DMS153 treated with DMSO at 0.1 percent for 48 hours (cell line): ENCODE results near the gene PIK3C2G.
A peak's percentile ranks its signal among the peaks of the same experiment; 100 is the strongest.
"Not testable (repeated sequence)": the region's sequence is repeated elsewhere in the genome, so short reads cannot be mapped to it uniquely, and the experiment has no call there.

Experiments
- DNase-seq: peaks from one replicate; lab custom pipeline; 2025; ENCODE audit not compliant: unreplicated experiment; lab: John Stamatoyannopoulos, UW

The PIK3C2G gene, protein sequence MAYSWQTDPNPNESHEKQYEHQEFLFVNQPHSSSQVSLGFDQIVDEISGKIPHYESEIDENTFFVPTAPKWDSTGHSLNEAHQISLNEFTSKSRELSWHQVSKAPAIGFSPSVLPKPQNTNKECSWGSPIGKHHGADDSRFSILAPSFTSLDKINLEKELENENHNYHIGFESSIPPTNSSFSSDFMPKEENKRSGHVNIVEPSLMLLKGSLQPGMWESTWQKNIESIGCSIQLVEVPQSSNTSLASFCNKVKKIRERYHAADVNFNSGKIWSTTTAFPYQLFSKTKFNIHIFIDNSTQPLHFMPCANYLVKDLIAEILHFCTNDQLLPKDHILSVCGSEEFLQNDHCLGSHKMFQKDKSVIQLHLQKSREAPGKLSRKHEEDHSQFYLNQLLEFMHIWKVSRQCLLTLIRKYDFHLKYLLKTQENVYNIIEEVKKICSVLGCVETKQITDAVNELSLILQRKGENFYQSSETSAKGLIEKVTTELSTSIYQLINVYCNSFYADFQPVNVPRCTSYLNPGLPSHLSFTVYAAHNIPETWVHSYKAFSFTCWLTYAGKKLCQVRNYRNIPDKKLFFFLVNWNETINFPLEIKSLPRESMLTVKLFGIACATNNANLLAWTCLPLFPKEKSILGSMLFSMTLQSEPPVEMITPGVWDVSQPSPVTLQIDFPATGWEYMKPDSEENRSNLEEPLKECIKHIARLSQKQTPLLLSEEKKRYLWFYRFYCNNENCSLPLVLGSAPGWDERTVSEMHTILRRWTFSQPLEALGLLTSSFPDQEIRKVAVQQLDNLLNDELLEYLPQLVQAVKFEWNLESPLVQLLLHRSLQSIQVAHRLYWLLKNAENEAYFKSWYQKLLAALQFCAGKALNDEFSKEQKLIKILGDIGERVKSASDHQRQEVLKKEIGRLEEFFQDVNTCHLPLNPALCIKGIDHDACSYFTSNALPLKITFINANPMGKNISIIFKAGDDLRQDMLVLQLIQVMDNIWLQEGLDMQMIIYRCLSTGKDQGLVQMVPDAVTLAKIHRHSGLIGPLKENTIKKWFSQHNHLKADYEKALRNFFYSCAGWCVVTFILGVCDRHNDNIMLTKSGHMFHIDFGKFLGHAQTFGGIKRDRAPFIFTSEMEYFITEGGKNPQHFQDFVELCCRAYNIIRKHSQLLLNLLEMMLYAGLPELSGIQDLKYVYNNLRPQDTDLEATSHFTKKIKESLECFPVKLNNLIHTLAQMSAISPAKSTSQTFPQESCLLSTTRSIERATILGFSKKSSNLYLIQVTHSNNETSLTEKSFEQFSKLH (N-terminal part only)

DNA sequence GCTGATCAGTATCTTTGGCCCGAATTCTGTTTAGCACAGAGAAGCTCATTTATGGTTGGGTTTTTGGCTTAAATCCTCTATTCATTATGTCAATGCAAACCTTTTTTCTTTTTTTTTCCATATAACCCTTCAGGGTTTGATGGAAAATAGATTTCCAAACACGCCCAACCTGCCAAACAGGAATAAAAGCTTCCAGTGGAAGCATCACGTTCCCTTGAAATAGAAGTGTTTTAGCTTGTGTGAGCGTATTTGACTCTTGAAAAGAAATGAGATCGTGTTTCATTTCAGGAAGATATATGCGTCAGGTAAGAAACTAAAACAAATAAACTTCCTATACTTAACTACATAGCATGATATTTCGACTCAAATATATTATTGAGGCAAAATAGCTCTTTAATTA is at the start of gene PIK3C2G:
TSS of gene PIK3C2G (plus strand) at position 246 of the 400 bp plus-strand sequence. CDS start 20,564 bp downstream, outside the sequence.
- DNase-seq = no peak

DNA sequence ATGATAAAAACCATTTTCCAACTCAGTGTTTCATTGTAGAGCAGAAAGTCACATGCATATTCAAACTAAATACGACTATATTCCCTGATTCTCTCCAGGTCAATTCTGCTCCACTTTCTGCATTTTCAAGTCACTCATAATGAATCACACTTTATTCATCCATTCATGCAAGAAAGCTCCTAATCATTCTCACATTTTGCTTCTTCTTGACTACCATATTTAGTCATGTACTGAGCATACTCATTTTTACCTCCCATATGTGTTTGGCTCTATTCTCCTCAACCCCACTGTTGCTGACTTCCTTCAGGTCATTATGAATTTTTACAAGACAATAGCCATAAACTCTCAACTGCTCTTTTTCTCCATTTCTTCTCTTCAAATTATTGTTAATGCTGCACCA is 43.4 kb upstream of the PIK3C2G start:
- DNase-seq = no peak

DNA sequence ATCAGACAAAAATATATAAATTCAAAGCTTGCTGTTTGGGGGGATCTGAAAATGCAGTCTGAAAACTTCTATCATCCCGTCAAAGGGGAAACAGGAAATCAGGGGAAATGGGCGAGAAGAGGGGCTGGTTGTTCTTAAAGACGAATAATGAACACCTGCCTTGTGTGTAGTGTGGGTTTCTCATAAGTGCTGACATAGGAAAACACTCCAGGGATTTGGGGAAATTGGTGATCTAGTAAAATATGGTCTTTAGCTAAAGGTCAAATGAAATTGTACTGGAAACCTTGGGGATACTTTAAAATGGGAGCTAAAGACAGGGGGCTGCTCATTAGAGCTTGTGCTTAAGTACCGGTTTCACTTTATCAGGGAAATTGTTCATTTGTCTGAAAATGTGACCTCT is 39.6 kb upstream of the PIK3C2G start:
- no peak for DNase-seq

DNA sequence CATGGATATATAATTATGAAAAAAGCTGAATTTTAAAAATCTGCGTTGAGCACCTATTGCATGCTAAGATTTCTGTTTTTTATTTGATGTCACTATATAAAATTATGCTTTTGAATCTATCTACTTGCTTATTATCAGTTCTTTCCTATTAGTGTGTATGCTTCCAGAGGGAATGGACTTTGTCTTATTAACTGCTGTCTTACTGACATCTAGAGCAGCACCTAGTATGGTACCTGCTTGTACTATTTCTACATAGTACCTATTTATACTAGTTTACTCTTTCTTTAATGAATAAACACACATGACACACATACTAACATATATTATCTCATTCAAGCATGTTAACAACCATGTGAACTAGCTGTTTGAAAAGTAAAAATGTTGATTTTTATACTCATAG is 38.6 kb upstream of the PIK3C2G start:
- no peak for DNase-seq

DNA sequence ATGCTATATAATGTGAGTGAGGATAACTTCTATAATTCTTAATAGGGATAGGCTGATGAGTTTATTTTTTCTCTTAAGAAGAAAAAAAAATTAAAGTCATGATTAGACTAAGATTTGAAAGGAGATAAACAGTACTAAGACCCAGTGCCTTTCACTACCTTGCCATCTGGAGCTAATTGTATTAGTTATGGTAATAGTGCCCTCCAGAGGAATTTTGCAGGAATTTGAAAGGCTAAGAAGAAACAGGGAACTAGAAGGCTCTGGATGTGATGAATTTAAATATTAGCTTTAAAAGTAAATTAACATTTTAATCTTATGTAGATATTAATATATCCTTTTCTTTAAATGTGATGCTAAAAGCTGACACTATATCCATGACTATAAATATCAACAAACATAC is 36.6 kb upstream of the PIK3C2G start:
- DNase-seq = no peak

DNA sequence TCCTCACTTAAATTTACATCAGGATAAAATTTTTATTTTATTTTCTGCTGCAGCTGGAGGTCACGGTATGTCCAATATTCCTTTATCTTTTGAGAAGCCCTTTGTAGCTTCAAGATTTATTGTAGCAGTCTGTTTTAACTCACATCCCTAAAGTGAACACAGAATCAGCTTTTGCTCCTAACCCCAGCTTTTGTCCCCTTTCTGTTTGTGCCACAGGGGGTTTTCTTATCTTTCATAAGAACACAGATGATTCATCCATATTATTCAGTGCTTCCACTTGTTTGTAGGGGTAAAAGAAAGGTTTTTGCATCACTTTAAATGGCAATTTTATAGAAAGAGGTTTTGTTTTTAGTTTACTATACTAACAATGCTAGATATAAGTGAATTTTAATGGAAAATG is 21.8 kb upstream of the PIK3C2G start:
- no peak for DNase-seq

DNA sequence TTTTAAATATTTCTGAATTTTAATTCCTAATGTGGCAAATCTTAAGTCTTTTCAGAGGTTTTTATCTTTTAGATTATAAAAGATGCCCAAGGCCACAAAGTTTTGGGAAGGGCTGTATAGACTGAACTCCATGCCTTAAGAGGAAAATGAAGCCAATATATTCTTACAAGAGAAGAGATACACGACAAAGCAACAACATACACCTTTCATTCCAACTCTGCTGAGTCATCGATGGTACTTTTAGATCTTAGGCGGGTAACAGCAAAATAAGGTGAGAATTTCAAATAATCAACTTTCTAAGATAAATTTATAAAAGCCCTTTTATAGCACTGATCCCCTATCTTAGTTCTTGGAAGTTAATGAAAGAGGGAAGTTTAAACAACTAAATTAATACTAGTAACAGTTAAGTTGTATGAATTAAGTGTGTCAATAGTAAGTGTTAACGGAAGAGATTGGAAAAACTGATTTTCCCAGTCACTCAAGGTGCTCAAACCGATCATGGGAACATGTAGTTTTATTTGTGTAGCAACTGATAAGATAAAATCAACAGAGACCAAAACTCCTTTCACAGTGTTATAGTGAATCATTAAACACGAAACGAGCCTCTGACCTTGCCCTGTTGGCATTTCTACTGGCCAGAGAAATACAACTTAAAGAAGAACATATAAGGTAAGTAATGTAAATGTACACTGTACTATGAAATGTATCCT is 18.8 kb upstream of the PIK3C2G start:
- no peak for DNase-seq

DNA sequence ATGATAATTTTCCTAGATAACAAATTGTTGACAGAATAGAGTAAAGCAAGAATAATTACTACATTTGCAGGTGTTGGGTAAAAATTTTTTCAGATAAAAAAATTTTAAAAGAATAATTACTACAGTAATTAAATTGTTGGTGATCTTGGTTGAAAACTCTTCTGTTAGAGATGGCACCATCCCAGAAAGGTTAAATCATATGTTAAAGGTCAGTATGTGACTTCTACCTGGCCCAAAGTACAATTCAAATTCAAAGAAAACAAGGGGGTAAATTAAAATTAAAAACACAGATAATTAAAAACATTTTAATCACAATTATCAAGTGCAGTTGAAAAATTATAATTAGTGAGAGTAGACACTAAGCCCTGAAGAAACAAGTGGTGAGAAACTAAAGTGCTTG is 18.1 kb upstream of the PIK3C2G start:
- no peak for DNase-seq

DNA sequence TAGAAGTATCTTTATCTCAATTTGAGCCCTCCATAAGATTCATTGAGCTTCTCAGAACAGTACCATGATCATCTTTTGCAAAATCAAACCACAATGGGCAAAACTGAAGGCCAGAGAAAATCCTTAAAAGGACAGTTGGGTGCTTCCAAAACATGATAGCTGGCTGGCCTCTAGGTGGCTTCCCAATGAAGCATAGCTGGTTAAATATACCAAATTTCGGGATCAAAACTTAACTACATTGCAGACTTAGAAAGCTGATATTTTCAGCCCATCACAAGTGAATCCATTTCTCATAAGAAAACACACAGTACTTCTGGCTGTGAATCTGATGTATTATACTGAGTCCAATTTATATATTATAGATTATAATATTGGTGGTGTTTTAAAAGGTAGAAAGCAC is 15.3 kb upstream of the PIK3C2G start:
- DNase-seq = no peak

DNA sequence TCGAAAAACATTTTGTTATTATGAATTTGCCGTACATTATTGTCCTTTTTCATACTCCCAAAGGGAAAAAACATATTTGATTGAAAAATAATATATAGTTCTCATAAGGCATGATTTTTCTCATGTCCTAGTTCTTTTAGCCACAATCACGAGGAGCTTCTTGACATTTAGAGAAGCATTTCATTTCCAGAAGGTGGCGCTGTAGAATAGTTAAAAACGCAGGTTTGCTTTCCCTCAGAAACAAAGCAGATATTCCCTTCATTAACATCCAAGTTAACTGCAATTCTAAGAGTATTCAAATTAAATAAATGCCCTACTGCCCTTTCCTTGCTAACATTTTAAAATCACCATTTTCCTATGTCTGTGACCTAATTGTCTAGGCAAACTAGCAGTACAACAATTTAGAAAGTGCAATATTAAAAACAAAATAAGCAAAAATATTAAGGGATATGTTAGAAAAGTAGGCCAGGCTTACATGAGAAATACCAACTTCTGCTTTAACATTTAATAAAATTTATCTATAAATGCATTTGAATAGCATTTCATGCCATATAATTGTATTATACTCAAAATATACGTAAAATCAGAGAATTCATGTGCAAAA is 10.9 kb upstream of the PIK3C2G start:
- peak; percentile 39 for DNase-seq

DNA sequence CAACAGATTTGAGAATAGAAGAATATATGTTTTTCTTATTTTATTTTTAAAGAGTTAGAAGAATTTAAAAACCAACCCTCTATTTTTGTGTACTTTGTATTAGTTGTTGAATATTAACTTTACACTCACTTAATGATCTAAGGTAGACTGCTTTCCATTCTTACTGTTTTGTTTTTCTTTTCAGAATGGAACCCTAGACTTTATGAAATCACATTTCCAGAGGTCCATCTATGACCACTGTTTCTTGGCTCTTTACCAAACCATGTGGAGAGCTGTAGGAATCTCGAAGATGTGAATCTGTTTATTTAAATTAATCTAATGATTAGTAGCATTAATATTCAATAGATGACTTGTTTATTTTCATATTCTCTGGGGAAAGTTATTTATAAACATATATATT is 7.2 kb upstream of the PIK3C2G start:
- DNase-seq = no peak

DNA sequence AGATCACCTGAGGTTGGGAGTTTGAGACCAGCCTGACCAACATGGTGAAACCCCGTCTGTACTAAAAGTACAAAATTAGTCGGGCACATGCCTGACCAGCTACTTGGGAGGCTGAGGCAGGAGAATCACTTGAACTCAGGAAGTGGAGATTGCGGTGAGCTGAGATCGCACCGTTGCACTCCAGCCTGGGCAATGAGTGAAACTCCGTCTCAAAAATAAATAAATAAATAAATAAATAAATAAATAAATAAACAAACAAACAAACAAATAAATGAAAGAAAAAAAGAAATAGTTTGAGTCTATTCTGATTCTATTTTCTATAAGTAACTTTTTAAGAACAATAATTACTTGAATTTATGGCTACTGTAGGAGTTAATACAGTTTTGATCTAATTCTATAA is 6.3 kb upstream of the PIK3C2G start:
- DNase-seq = not testable (repeated sequence)

DNA sequence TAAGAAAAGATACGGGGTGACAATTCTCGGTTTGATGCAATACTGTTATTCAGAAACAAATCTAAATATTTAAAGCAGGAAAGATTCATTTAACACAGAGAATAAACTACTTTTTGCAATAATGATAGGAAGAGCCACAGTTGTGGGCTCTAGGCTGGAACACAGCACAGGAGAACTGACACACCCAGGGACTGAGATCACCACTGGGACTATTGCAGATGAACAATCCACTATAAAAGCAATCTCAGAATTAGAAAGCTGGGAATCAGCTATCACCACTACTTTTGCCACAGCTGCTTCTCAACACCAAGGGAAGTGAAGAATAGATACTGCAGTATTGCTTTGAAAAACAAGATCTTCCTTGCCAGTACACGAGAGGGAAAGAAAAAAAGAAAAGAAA is 4.1 kb upstream of the PIK3C2G start:
- no peak for DNase-seq

DNA sequence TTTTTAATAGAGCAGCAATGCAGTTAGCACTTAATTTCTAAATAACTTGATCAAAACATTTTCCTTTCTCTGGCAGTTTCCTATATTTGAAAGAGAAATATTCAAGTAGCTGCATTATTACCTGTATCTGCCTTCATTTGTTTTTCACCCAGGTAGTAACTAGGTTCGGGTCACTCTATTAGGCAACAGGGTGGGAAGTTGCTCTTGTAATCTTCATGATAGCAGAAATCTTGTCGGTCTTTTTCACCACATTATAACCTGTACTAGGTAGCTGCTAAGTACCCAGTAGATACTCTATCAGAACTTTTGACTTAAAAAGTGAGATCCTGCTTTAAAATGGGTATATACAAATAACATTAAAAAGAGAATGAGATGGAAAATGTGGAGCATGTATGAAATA is 2.4 kb upstream of the PIK3C2G start:
- DNase-seq = no peak

DNA sequence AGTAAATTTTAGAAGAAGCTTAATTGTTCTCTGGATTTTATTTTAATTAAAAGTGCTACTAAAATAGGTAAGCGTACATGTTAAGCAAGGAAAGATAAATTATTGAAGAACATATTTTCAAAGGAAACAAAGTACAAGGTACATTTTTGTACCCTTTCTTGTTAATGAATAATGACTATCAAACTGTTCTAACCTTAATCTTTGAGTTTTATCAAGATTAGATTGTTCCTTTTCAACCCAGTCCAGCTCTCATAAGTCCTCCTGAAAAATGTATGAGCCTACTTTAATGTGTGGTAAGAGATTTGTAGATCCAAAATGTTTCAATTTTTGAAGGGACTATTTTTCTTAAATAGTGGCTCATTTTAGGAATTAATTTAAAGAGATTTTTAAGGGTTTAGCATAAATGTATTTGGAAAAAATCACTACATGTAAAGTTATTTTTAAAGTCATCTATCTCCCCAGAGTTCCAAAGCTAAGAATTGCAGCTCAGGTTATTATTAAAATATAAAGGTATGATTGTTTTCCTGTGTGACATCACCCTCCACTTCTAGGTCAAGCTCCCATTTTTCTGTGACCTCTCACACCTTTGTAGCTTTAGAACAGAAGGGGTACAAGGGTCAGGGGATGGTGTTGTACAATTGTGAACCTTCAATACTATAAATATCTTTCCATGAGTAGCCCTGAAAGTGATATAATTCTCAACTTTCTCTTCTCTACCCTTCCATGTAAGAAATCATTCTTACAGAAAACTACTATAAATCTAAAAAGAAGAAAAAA is 1.2 kb upstream of the PIK3C2G start:
- DNase-seq = no peak

DNA sequence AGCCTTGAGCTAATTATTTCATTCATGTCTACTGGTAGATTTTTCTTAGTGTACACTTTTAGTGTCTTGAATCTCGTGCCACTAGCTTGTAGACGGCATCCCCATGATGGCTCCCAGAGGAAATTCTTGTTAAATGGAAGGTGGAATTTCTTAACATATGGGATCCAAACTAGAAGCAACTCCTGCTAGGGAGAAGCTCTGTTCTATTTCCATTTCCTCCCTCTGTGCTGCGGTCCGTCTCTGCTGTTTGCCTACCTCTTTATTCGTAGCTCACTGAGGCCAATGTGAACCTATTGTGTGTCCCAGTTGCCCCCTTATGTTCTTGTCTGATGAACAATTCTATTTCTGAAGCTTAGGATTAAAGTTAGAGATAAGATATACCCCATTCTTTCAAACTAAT is 588 bp downstream of the PIK3C2G start:
- DNase-seq = no peak

DNA sequence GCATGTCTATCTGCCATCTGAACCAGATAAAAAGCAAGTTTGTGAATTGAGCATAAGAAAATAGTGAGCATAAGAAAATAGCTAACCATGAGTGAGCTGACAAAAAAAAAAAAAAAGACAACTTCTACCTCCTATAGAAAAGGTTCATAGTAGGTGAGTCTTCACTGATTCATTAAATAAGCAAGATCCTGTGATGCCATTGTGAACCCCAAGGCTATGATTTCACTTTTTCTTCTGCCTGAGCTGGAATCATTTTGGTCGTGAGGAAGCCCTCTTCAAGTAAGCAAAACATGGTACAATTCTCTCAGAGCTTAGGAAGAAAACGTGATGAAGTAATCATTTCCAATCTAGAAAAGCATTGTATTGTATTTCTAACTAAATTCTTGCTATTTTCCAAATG is 1.2 kb downstream of the PIK3C2G start:
- no peak for DNase-seq

DNA sequence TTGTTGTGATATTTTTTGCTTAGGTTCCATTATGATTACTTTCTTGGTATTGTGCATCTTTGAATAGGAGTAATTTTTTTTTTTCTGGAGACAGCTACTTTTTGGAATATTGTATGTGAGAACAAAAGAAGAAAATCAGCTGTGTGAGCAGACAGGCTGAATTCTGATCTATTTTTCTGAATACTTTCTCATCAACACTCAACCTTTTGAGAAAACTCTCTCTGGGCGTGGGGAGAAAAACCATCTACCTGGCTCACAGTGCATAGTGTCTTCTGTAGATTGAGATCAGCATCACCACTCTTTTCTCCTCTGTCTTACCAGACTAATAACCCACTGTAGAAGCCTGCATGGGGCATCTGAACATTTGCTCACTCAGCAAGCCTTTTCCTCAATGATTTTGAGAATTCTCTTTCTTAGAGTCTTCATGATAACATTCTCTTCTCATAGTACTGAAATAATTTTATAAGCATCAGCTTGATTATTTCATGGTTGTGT is 3.3 kb downstream of the PIK3C2G start:
- no peak for DNase-seq

DNA sequence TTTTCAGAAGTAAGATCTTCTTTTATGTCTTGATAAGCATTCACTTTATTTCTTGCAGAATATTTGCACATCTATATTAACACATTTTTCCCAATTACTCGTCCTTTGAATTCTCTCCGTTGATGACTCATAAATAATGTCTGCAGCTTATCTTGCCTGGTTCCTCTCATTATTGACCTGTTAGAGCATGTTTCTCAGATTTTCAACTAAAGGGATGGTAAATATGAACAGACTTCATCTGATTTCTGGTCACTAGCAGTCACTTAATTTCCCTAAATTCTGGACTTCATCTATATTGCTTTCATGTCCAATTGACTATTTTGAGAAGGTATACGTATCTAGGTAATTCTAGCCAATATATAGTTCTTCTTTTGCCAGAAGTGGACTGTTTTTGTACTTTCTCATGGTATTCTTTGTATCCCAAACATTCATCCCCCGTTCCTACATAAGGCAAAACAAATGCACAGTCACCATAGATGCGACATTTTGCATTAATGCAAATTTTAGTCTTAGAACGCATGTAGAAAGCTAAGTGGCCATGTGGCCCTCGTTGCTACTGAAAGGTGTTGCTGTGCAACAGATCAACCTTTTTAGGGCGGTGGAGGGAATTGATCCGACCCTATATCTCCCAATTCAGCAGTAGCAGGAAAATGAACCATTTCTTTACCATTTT is 6.2 kb downstream of the PIK3C2G start:
- DNase-seq = no peak
